Measurements from ENCODE around the gene BEST4.

- TF ChIP-seq CTCF (IDR thresholded peaks at IDR 0.05) = no peak
- no peak for TF ChIP-seq POLR2A (IDR thresholded peaks at IDR 0.05)
Observed at GRCh38 chr1:44747878-44748277, 40.1 kb downstream of the BEST4 start.
